Measurements from ENCODE around the gene ITPR2.

ITPR2 gene

GRCh38 chr12:26771861-26772260, 61.1 kb downstream of the ITPR2 start:
- DNase-seq (ENCODE audit: low read depth in 1 of 2, low spot score in 1 of 2) = no peak
- TF ChIP-seq GABPA (IDR thresholded peaks at IDR 0.05; ENCODE audit: low read depth) = no peak
- no peak for TF ChIP-seq POLR2AphosphoS5 (IDR thresholded peaks at IDR 0.05; ENCODE audit: low read depth)
- TF ChIP-seq CTCF (IDR thresholded peaks at IDR 0.05; ENCODE audit: insufficient read depth, low read length) = no peak
- TF ChIP-seq SPI1 (IDR thresholded peaks at IDR 0.05; ENCODE audit: borderline replicate concordance, low read depth) = no peak
- TF ChIP-seq, protein P1, sequence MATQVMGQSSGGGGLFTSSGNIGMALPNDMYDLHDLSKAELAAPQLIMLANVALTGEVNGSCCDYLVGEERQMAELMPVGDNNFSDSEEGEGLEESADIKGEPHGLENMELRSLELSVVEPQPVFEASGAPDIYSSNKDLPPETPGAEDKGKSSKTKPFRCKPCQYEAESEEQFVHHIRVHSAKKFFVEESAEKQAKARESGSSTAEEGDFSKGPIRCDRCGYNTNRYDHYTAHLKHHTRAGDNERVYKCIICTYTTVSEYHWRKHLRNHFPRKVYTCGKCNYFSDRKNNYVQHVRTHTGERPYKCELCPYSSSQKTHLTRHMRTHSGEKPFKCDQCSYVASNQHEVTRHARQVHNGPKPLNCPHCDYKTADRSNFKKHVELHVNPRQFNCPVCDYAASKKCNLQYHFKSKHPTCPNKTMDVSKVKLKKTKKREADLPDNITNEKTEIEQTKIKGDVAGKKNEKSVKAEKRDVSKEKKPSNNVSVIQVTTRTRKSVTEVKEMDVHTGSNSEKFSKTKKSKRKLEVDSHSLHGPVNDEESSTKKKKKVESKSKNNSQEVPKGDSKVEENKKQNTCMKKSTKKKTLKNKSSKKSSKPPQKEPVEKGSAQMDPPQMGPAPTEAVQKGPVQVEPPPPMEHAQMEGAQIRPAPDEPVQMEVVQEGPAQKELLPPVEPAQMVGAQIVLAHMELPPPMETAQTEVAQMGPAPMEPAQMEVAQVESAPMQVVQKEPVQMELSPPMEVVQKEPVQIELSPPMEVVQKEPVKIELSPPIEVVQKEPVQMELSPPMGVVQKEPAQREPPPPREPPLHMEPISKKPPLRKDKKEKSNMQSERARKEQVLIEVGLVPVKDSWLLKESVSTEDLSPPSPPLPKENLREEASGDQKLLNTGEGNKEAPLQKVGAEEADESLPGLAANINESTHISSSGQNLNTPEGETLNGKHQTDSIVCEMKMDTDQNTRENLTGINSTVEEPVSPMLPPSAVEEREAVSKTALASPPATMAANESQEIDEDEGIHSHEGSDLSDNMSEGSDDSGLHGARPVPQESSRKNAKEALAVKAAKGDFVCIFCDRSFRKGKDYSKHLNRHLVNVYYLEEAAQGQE (IDR thresholded peaks at IDR 0.05; ENCODE audit: insufficient replicate concordance, low read depth) = no peak
- Histone ChIP-seq H3K27ac (replicated peaks) (no peak overlapping the region), H3K4me3 (replicated peaks; ENCODE audit: insufficient read depth, low read length) (no peak overlapping the region), H3K27me3 (ENCODE audit: insufficient read depth, poor library complexity, severe bottlenecking) (no peaks in the 10 kb centered on the region)

- Histone ChIP-seq H3K27ac (replicated peaks) (no peak overlapping the region), H3K27me3 (ENCODE audit: insufficient read depth, poor library complexity, severe bottlenecking) (no peaks in the 10 kb centered on the region), H3K4me3 (replicated peaks; ENCODE audit: insufficient read depth, low read length) (no peak overlapping the region)
- DNase-seq (ENCODE audit: low read depth in 1 of 2, low spot score in 1 of 2) = no peak
- TF ChIP-seq, protein P1 (IDR thresholded peaks at IDR 0.05; ENCODE audit: insufficient replicate concordance, low read depth) = no peak
- TF ChIP-seq GABPA (IDR thresholded peaks at IDR 0.05; ENCODE audit: low read depth) (no peak), SPI1 (IDR thresholded peaks at IDR 0.05; ENCODE audit: borderline replicate concordance, low read depth) (no peak), POLR2AphosphoS5 (IDR thresholded peaks at IDR 0.05; ENCODE audit: low read depth) (no peak), CTCF (IDR thresholded peaks at IDR 0.05; ENCODE audit: insufficient read depth, low read length) (no peak)
Observed at GRCh38 chr12:26770239-26771070, 62.5 kb downstream of the ITPR2 start.

GRCh38 chr12:26769611-26770010, 63.4 kb downstream of the ITPR2 start:
- TF ChIP-seq POLR2AphosphoS5 (IDR thresholded peaks at IDR 0.05; ENCODE audit: low read depth) (no peak), SPI1 (IDR thresholded peaks at IDR 0.05; ENCODE audit: borderline replicate concordance, low read depth) (no peak), CTCF (IDR thresholded peaks at IDR 0.05; ENCODE audit: insufficient read depth, low read length) (no peak), GABPA (IDR thresholded peaks at IDR 0.05; ENCODE audit: low read depth) (no peak)
- TF ChIP-seq, protein P1 (IDR thresholded peaks at IDR 0.05; ENCODE audit: insufficient replicate concordance, low read depth) = no peak
- H3K4me3 ChIP-seq (replicated peaks; ENCODE audit: insufficient read depth, low read length) = no peak overlapping the region
- H3K27me3 ChIP-seq (ENCODE audit: insufficient read depth, poor library complexity, severe bottlenecking) = no peaks in the 10 kb centered on the region
- no peak overlapping the region for H3K27ac ChIP-seq (replicated peaks)
- DNase-seq (ENCODE audit: low read depth in 1 of 2, low spot score in 1 of 2) = no peak

Measured in HL-60 (cell line).